AG10803 (cell line): ENCODE data around the gene CHST13.
A peak's percentile ranks its signal among the peaks of the same experiment; 100 is the strongest.

Experiments used
- DNase-seq: peaks from one replicate; pipeline ENCODE4 v3.0.0; 2010; ENCODE audit warnings: low read depth
- H3K4me3 ChIP-seq: 2 replicates; pipeline ENCODE4 v1.5.1; 2011; ENCODE audit warnings: mild to moderate bottlenecking, low read length, control low read depth
- CTCF ChIP-seq: conservative IDR thresholded peaks from 2 replicates; pipeline ENCODE4 v1.5.1; 2011; ENCODE audit warnings: mild to moderate bottlenecking, low read length, control low read depth, inconsistent platforms

The CHST13 gene

GRCh38 chr3:126549861-126550487, 26.0 kb downstream of the CHST13 start:
- DNase-seq, result no peak
- TF ChIP-seq CTCF, result no peak
- H3K4me3 ChIP-seq, result no peak overlapping the region

- no peak for TF ChIP-seq CTCF
- DNase-seq, result no peak
- H3K4me3 ChIP-seq, result no peak overlapping the region
Observed at GRCh38 chr3:126550488-126551051, 26.6 kb downstream of the CHST13 start.

- no peak overlapping the region for H3K4me3 ChIP-seq
- peak; percentile 26 for DNase-seq
- no peak for TF ChIP-seq CTCF
Observed at GRCh38 chr3:126551121-126551838, 27.3 kb downstream of the CHST13 start.

GRCh38 chr3:126551839-126552687, 28.1 kb downstream of the CHST13 start:
- H3K4me3 ChIP-seq, result no peak overlapping the region
- DNase-seq, result no peak
- no peak for TF ChIP-seq CTCF

- no peak for DNase-seq
- H3K4me3 ChIP-seq, result no peak overlapping the region
- TF ChIP-seq CTCF, result no peak
Observed at GRCh38 chr3:126552688-126553283, 28.8 kb downstream of the CHST13 start.

GRCh38 chr3:126553284-126554084, 29.5 kb downstream of the CHST13 start:
- DNase-seq, result no peak
- TF ChIP-seq CTCF, result no peak

More at GRCh38 chr3:126553284-126554084, 29.5 kb downstream of the CHST13 start:
- H3K4me3 ChIP-seq, result no peak overlapping the region
